Erythroblast (primary cell): Measurements from ENCODE around the gene BBS7.
A peak's percentile ranks its signal among the peaks of the same experiment; 100 is the strongest.

Experiments used
- DNase-seq, 2 experiments: peaks; one replicate each; lab custom pipeline; 2025; lab: John Stamatoyannopoulos, UW
- GATA1 ChIP-seq: IDR thresholded peaks from 2 replicates; pipeline ENCODE4 v1.6.1; 2011; ENCODE audit warnings: low read depth, mild to moderate bottlenecking, control low read depth, low read length, moderate library complexity
- POLR2A ChIP-seq: IDR thresholded peaks from 2 replicates; pipeline ENCODE4 v1.6.1; 2011; ENCODE audit warnings: mild to moderate bottlenecking, low read length

Gene BBS7

GRCh38 chr4:121861426-121861825 is 8.8 kb downstream of the BBS7 start:
- DNase-seq: peak; percentile 23 to 38
- TF ChIP-seq POLR2A (no peak), GATA1 (no peak)

- no peak for DNase-seq
- TF ChIP-seq GATA1 (no peak), POLR2A (no peak)
These were observed 10.2 kb downstream of the BBS7 start for GRCh38 chr4:121860121-121860520.

- DNase-seq: no peak
- TF ChIP-seq POLR2A (no peak), GATA1 (no peak)
These were observed 18.9 kb downstream of the BBS7 start for GRCh38 chr4:121851354-121851753.

GRCh38 chr4:121846662-121847061 is 23.6 kb downstream of the BBS7 start:
- no peak for TF ChIP-seq POLR2A
- no peak for TF ChIP-seq GATA1

GRCh38 chr4:121842862-121843261 is 27.4 kb downstream of the BBS7 start:
- no peak for DNase-seq
- TF ChIP-seq GATA1: no peak
- TF ChIP-seq POLR2A: no peak

More at GRCh38 chr4:121846662-121847061, 23.6 kb downstream of the BBS7 start:
- no peak for DNase-seq

- no peak for DNase-seq
- no peak for TF ChIP-seq POLR2A
- TF ChIP-seq GATA1: no peak
These were observed 32.1 kb downstream of the BBS7 start for GRCh38 chr4:121838136-121838535.

- TF ChIP-seq GATA1: no peak
- TF ChIP-seq POLR2A: no peak
- DNase-seq: peak in 1 of 2 experiments; percentile 2
These were observed 40.8 kb downstream of the BBS7 start for GRCh38 chr4:121829511-121829910.

- TF ChIP-seq POLR2A: no peak
- no peak for TF ChIP-seq GATA1
- DNase-seq: peak; percentile 64 to 78
These were observed 42.4 kb downstream of the BBS7 start for GRCh38 chr4:121827853-121828252.

- TF ChIP-seq GATA1 (no peak), POLR2A (no peak)
- no peak for DNase-seq
These were observed 45.3 kb downstream of the BBS7 start for GRCh38 chr4:121824950-121825349.

- TF ChIP-seq GATA1 (no peak), POLR2A (no peak)
These were observed 46.1 kb downstream of the BBS7 start for GRCh38 chr4:121824171-121824527.

GRCh38 chr4:121823505-121824170 is 46.6 kb downstream of the BBS7 start, which contains the start of gene CCNA2:
CCNA2 (minus strand) TSS chr4:121823883; CDS start chr4:121823628, 255 bp downstream.
- DNase-seq: peak; percentile 99
- TF ChIP-seq GATA1 (no peak), POLR2A (peak; percentile 94)

More at GRCh38 chr4:121824171-121824527, 46.1 kb downstream of the BBS7 start:
- no peak for DNase-seq

- peak; percentile 86 to 88 for DNase-seq
- TF ChIP-seq GATA1 (no peak), POLR2A (no peak)
These were observed 47.3 kb downstream of the BBS7 start for GRCh38 chr4:121822796-121823504.

- TF ChIP-seq GATA1: no peak
- TF ChIP-seq POLR2A: no peak
These were observed 48.2 kb downstream of the BBS7 start for GRCh38 chr4:121822047-121822446.

GRCh38 chr4:121819216-121819965 is 50.9 kb downstream of the BBS7 start:
- no peak for DNase-seq
- TF ChIP-seq POLR2A: no peak
- TF ChIP-seq GATA1: no peak

More at GRCh38 chr4:121822047-121822446, 48.2 kb downstream of the BBS7 start:
- DNase-seq: no peak

GRCh38 chr4:121818215-121818614 is 52.1 kb downstream of the BBS7 start:
- TF ChIP-seq POLR2A: no peak
- no peak for TF ChIP-seq GATA1
- no peak for DNase-seq
